OCI-LY3 (cell line): ENCODE results near the gene XRCC3.

ENCODE experiments used
- H2AFZ ChIP-seq: fragments of 200-600, 300-600 bp; shearing (Covaris generic); 2 replicates; pipeline ENCODE4 v1.6.0; 2014; ENCODE audit warnings: antibody characterized with exemption, low read depth, low read length
- H3K27ac ChIP-seq: fragments of 200-600, 300-600 bp; sonication (generic); 2 replicates; pipeline ENCODE4 v1.5.1; 2014; ENCODE audit warnings: mild to moderate bottlenecking, low read length, moderate library complexity, mixed read lengths
- H3K27me3 ChIP-seq: fragments of 200-600, 300-600 bp; sonication (generic); 2 replicates; pipeline ENCODE4 v1.6.1; 2014; ENCODE audit warnings: low read depth, low read length, mixed read lengths
- H3K36me3 ChIP-seq: fragments of 200-600, 300-600 bp; sonication (generic); replicated peaks from 2 replicates; pipeline ENCODE3; 2014; ENCODE audit warnings: low read depth, low read length, mixed read lengths
- H3K4me1 ChIP-seq: fragments of 300-600, 200-600 bp; sonication (generic); 2 replicates; pipeline ENCODE4 v1.6.1; 2014; ENCODE audit warnings: low read length, mixed read lengths
- H3K4me2 ChIP-seq: fragments of 200-600, 300-600 bp; sonication (generic); 2 replicates; pipeline ENCODE4 v1.6.1; 2014; ENCODE audit warnings: low read length, mixed read lengths
- H3K4me3 ChIP-seq: fragments of 300-600, 200-600 bp; sonication (generic); 2 replicates; pipeline ENCODE4 v1.5.1; 2014; ENCODE audit warnings: antibody characterized with exemption, mild to moderate bottlenecking, low read length, moderate library complexity
- H3K79me2 ChIP-seq: fragments of 300-600, 200-600 bp; shearing (Covaris generic); 2 replicates; pipeline ENCODE4 v1.6.1; 2014; ENCODE audit warnings: mild to moderate bottlenecking, low read length, mixed read lengths
- H3K9ac ChIP-seq: fragments of 300-600, 200-600 bp; shearing (Covaris generic); 2 replicates; pipeline ENCODE4 v1.6.0; 2014; ENCODE audit warnings: mild to moderate bottlenecking, low read length, moderate library complexity
- H3K9me3 ChIP-seq: fragments of 200-600, 300-600 bp; shearing (Covaris generic); 2 replicates; pipeline ENCODE4 v1.6.1; 2014; ENCODE audit warnings: low read length, mixed read lengths; ENCODE audit not compliant: insufficient read depth
- H4K20me1 ChIP-seq: fragments of 200-600, 300-600 bp; sonication (generic); 2 replicates; pipeline ENCODE4 v1.6.1; 2016; ENCODE audit warnings: low read length, mixed read lengths; ENCODE audit not compliant: insufficient read depth
- CTCF ChIP-seq: fragments of 200-600, 300-600 bp; sonication (generic); IDR thresholded peaks from 2 replicates; pipeline ENCODE4 v1.5.1; 2014; ENCODE audit warnings: antibody characterized with exemption, low read length, low read depth
- EZH2phosphoT487 ChIP-seq: fragments of 200-600 bp; shearing (Covaris generic); IDR thresholded peaks from 2 replicates; pipeline ENCODE4 v1.6.1; 2018; ENCODE audit warnings: antibody characterized with exemption, mixed run types, low read depth

Gene XRCC3

GRCh38 chr14:103679351-103679750, 35.9 kb downstream of the XRCC3 start:
- Histone ChIP-seq H3K27me3 (no peaks in the 10 kb centered on the region), H3K9ac (no peak overlapping the region), H3K4me2 (peak overlapping the region; percentile 47), H3K4me1 (peaks cover 12% of the 10 kb centered on the region), H3K79me2 (no peaks in the 10 kb centered on the region), H3K27ac (0 out of 2 replicates have a peak overlapping the region, but pooled peaks have one; percentile 9), H3K36me3 (peaks cover 40% of the 10 kb centered on the region), H4K20me1 (no peaks in the 10 kb centered on the region), H2AFZ (no peak overlapping the region), H3K4me3 (no peak overlapping the region), H3K9me3 (no peaks in the 10 kb centered on the region)
- TF ChIP-seq EZH2phosphoT487 = no peak
- TF ChIP-seq CTCF = peak; percentile 90

- peaks cover 12% of the 10 kb centered on the region for H3K4me1 ChIP-seq
- no peaks in the 10 kb centered on the region for H4K20me1 ChIP-seq
- H3K27me3 ChIP-seq = no peaks in the 10 kb centered on the region
- H3K79me2 ChIP-seq = no peaks in the 10 kb centered on the region
- H3K9me3 ChIP-seq = no peaks in the 10 kb centered on the region
- TF ChIP-seq EZH2phosphoT487 = no peak
- TF ChIP-seq CTCF = no peak
- no peak overlapping the region for H3K4me3 ChIP-seq
- no peak overlapping the region for H3K9ac ChIP-seq
- H3K36me3 ChIP-seq = peaks cover 43% of the 10 kb centered on the region
- no peak overlapping the region for H3K27ac ChIP-seq
- H3K4me2 ChIP-seq = no peak overlapping the region
- no peak overlapping the region for H2AFZ ChIP-seq
These were observed 38.2 kb downstream of the XRCC3 start for GRCh38 chr14:103676881-103677675.

GRCh38 chr14:103675957-103676356, 39.3 kb downstream of the XRCC3 start:
- no peak overlapping the region for H2AFZ ChIP-seq
- no peaks in the 10 kb centered on the region for H3K79me2 ChIP-seq
- no peak overlapping the region for H3K27ac ChIP-seq
- no peak overlapping the region for H3K9ac ChIP-seq
- H3K9me3 ChIP-seq = no peaks in the 10 kb centered on the region
- no peak for TF ChIP-seq EZH2phosphoT487
- no peak for TF ChIP-seq CTCF
- no peaks in the 10 kb centered on the region for H4K20me1 ChIP-seq
- no peaks in the 10 kb centered on the region for H3K27me3 ChIP-seq
- no peak overlapping the region for H3K4me3 ChIP-seq
- no peak overlapping the region for H3K4me2 ChIP-seq
- peaks cover 46% of the 10 kb centered on the region for H3K36me3 ChIP-seq
- peaks cover 12% of the 10 kb centered on the region for H3K4me1 ChIP-seq

- Histone ChIP-seq H2AFZ (no peak overlapping the region), H3K4me1 (no peaks in the 10 kb centered on the region), H3K9me3 (no peaks in the 10 kb centered on the region), H3K27me3 (no peaks in the 10 kb centered on the region), H3K36me3 (peaks cover 41% of the 10 kb centered on the region), H3K9ac (no peak overlapping the region), H4K20me1 (no peaks in the 10 kb centered on the region), H3K79me2 (no peaks in the 10 kb centered on the region), H3K4me3 (no peak overlapping the region), H3K4me2 (no peak overlapping the region), H3K27ac (no peak overlapping the region)
- no peak for TF ChIP-seq EZH2phosphoT487
- TF ChIP-seq CTCF = no peak
These were observed 43.3 kb downstream of the XRCC3 start for GRCh38 chr14:103671911-103672310.
